ENCODE data around the gene THSD7A. TPM values are rescaled to one million over a fixed set of nuclear protein-coding genes. Genes with fewer than 3 reads are reported as not detected.
"Not testable (repeated sequence)": the region's sequence is repeated elsewhere in the genome, so short reads cannot be mapped to it uniquely, and the experiment has no call there.

Gene THSD7A
- total RNA-seq, 1 experiment from 2014 or later = 0.20 TPM

DNA sequence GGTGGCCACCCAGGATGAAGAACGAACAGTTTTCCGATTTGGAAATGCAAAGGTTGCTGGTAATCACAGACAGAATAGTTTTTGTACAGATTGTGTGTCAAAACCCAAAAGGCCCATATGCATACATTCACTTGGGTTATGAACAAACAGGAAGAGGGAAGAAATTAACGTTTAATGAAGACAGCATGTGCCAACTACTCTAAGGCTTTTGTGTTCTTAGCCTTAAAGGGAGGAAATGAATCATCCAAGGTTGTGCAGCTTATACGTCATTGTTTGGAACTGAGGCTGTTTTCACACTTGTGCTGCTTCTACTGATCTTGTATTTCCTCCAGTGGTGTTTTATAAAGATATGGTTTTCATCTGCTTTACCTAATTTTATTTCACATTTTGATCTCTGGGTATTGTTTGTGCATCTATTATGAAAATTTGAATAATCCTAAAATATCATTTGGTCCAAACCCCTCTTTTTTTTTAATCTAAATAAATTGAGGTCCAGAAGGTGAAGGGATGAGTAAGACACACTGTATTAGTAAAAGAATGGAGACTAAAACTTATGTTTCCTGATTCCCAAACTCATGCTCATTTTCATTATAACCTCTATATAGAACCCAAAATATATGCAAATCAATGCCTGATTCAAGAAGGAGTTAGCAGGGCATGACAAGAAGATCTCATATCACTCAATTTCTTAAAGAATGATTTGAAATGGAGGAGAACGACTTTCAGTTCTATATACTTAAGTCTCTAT, 373.1 kb downstream of the THSD7A start:
- in situ Hi-C loops (cut with HindIII; ENCODE audit: low pct_unique_long_range_greater_than_20kb, low sequenced_read_pairs) = no loop called here
- DNase-seq (ENCODE audit: low read depth) = peak; percentile 27

DNA sequence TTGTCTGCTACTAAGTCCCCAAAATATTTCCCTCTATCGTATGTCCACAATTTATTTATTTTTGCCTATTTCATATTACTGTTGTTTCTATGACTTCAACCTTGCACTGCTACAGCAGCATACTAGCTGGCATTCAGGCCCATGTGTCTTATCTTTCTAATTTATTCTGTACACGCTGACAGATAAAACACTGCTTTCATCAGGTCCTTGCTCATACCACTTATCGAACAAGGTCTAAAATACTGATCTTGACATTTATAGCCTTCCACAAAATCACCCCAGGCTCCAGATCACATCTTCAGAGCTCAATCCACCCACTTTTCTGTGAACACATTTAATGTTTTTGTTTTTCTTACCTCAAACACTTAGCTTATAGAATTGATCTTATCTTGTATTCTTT, 374.6 kb downstream of the THSD7A start:
- DNase-seq (ENCODE audit: low read depth) = no peak
- in situ Hi-C loops (cut with HindIII; ENCODE audit: low pct_unique_long_range_greater_than_20kb, low sequenced_read_pairs) = no loop called here

DNA sequence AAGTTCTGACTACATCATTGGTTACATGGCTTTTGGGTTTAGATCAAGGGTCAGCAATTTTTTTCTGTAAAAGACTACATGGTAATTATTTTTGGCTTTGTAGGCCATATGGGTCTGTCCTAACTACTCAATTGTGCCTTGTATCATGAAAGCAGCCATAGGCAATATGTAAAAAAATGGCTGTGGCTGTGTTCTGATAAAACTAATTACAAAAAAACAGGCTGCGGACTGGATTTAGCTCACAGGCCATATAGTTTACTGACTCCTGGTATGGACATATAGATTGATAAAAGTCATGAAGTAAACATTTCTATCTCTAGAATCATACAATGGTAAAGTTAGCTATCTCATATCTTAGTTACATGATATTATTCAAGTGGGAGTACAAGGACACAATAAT, 375.4 kb downstream of the THSD7A start:
- in situ Hi-C loops (cut with HindIII; ENCODE audit: low pct_unique_long_range_greater_than_20kb, low sequenced_read_pairs) = no loop called here
- DNase-seq (ENCODE audit: low read depth) = no peak

DNA sequence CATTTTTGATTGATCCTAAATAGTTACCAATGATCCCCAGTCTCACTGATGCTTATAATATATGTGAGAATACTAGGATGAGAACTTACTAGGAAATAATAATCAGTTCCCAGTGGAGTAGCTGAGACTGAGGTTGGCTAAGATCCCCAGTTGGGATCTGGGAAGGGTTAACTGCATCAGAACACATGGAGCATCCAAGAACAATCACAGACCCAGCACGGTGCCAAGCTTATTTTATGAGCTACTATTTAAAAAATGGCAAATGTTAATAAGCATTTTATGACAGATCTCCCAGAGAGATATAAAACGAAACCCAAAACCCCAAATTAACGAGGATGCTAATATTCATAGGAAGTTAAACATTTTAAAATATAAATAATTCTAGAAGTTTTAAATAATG, 379.5 kb downstream of the THSD7A start:
- in situ Hi-C loops (cut with HindIII; ENCODE audit: low pct_unique_long_range_greater_than_20kb, low sequenced_read_pairs) = no loop called here
- no peak for DNase-seq (ENCODE audit: low read depth)

DNA sequence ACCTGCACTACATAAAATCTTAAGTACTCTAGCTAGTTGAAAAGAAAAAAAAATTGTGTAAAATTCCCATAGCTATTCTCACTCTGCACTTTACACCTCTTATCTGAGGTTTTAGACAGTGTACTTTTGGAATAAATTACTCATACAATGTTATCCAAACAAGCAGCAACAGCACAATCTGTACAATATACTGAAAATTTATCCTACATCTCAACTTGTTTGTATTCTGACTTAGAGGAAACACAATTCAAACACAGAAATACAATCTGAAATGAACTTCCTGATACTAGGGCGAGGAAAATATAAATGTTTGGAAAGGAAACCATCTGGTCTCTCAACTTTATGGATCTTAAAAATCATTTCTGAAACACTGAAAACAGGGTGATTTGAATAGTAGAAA, 381.7 kb downstream of the THSD7A start:
- in situ Hi-C loops (cut with HindIII; ENCODE audit: low pct_unique_long_range_greater_than_20kb, low sequenced_read_pairs) = no loop called here

DNA sequence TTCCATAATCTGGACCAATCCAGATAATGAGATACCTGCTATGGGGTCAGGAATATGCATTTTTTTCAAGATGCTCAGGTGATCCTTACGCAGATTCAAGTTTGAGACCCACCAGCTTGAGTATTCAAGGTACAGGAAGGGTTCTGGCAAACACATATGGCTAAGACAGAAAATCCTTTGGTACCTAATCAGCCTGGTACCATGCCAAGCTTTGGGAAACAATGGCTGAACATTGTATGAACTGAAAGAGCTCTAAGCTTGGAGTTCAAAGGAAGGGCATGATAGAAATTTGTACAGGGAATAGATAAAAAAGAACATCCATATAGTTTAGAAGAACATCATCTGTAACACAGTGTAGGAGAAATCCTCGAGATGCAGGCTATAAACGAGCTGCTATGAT, 382.7 kb downstream of the THSD7A start:
- in situ Hi-C loops (cut with HindIII; ENCODE audit: low pct_unique_long_range_greater_than_20kb, low sequenced_read_pairs) = no loop called here
- DNase-seq (ENCODE audit: low read depth) = no peak

More for the DNA sequence above, 381.7 kb downstream of the THSD7A start:
- DNase-seq (ENCODE audit: low read depth) = no peak

DNA sequence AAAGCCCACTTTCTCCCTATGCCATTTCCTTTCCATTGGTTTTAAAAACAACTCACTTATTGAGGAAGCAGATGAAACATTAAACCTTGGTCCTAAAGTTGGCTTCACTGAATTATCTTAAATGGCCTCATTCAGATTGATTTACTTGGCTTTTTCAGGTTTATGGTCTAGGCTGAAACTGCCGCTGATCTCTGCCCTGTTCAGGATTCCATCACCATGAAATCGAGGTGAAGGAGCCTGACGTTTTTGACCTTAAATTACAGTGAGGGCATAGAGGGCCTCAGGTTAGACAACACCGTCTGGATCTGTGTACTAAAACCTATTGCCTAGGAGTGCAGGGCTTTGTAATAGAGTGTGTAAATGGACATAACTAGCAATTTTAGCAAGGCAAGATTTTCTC, 383.7 kb downstream of the THSD7A start:
- in situ Hi-C loops (cut with HindIII; ENCODE audit: low pct_unique_long_range_greater_than_20kb, low sequenced_read_pairs) = no loop called here
- no peak for DNase-seq (ENCODE audit: low read depth)

DNA sequence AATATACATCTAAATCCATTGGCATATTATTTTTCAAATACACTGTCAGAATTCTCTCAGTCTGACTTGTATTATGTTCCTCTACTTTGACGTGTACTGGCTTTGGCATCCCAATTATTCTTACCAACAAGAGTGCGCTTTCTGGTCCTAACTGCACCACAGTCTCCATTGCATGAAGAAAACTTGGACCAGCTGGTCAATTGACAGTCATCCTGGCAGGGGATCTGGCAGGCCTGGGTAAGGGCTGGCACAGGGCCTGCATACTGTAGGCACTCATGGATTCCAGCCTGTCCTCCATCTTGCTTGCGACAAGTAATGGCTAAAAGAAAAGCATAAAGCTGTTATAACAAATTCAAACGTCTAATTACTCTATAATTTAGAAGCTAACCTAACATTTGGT, 384.9 kb downstream of the THSD7A start:
- in situ Hi-C loops (cut with HindIII; ENCODE audit: low pct_unique_long_range_greater_than_20kb, low sequenced_read_pairs) = no loop called here
- DNase-seq (ENCODE audit: low read depth) = no peak

DNA sequence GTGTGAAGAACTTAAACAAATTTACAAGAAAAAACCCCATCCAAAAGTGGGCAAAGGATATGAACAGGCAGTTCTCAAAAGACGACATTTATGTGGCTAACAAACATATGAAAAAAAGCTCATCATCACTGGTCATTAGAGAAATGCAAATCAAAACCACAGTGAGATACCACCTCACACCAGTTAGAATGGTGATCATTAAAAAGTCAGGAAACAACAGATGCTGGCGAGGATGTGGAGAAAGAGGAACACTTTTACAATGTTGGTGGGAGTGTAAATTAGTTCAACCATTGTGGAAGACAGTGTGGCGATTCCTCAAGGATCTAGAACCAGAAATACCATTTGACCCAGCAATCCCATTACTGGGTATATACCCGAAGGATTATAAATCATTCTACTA, 388.1 kb downstream of the THSD7A start:
- in situ Hi-C loops (cut with HindIII; ENCODE audit: low pct_unique_long_range_greater_than_20kb, low sequenced_read_pairs); DNase-seq (ENCODE audit: low read depth): not testable (repeated sequence)

DNA sequence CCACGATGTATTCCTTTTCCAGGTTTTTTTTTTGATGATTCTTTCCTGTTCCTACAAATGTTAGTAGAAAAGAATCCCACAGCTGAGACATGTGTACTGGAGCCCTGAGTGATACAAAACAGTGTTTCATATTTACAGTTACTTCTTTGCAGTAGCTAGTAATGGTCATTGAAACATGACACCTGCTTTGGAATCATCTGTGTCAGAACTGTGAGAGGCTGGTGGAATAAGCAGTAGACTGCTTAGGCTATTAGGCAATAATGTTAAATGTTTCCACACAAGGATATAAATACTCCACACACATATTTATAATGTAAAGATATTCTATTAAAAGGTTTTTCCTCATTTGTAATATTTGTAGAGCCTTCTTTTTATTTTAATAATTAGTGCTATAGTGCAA, 394.0 kb downstream of the THSD7A start:
- DNase-seq (ENCODE audit: low read depth) = no peak
- in situ Hi-C loops (cut with HindIII; ENCODE audit: low pct_unique_long_range_greater_than_20kb, low sequenced_read_pairs) = no loop called here

DNA sequence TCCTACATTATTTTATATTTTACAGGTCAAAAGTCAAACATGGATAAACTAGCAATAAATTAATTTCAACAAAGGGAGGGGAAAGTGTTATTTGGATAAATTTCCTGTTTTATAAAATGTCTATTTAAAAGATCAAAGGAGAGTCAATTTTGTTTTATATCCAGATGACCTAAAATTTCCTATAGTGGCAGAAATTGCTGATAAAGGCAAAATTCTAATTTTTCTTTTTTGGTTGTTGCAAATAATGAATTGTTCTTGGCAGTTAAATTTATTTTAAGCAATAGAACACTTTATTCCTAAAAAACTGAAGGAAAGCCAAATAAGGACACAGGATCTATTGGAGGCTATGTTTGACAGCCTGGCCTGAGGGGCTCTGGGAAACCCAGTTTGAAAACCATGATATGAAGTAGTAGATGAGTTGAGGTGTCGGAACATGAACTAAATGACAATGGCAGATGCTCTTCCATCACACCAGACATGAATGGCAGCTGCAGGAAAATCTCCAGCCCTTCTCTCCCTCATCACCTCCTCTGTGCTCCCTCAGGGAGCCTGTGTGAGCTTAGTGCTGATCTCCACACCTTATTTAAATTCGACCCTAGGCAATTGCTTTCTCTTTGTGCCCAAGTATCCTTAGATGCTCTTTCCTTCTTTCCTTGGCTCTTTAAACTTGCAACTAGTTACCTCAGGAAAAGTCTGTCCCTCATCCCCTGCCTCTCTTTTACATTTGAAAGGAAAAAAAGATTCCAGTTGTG, 395.0 kb downstream of the THSD7A start:
- no peak for DNase-seq (ENCODE audit: low read depth)
- in situ Hi-C loops (cut with HindIII; ENCODE audit: low pct_unique_long_range_greater_than_20kb, low sequenced_read_pairs) = no loop called here

DNA sequence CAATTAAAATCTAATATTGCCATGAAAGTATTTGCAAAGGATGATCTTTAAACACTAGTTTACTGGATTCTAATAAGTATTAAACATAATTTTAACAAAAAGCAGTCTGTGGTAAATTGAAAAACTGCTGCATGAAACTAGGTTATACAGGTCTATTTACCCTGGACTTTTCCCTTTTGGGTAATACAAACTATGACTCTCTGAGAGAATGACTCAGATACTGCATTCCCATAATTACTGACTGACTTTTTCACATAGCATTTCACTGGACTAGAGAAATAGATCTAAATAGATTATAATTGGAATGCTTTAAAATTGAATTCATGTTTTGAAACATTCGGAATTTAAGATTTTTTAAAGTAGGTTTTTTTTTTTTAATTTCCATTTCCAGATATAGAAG, 395.7 kb downstream of the THSD7A start:
- in situ Hi-C loops (cut with HindIII; ENCODE audit: low pct_unique_long_range_greater_than_20kb, low sequenced_read_pairs) = no loop called here
- no peak for DNase-seq (ENCODE audit: low read depth)

DNA sequence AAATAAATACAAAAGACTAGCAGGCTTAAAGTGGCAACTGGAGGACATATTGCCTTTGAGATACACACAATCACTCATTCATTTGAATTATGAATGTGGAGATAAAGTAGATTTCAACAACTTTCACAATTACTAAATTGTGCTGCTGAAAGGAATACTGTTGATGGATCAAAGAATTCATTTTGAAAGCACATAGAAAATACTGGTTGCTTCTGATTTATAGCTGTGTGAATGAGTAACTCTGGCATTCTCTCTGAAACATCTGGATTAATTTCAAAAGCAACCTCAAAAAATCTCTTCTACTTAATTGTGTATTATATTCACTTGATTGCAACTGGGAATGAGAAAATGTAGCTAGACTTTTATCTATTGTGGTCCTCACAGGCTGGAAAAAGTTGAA, 397.6 kb downstream of the THSD7A start:
- DNase-seq (ENCODE audit: low read depth) = no peak
- in situ Hi-C loops (cut with HindIII; ENCODE audit: low pct_unique_long_range_greater_than_20kb, low sequenced_read_pairs) = no loop called here

DNA sequence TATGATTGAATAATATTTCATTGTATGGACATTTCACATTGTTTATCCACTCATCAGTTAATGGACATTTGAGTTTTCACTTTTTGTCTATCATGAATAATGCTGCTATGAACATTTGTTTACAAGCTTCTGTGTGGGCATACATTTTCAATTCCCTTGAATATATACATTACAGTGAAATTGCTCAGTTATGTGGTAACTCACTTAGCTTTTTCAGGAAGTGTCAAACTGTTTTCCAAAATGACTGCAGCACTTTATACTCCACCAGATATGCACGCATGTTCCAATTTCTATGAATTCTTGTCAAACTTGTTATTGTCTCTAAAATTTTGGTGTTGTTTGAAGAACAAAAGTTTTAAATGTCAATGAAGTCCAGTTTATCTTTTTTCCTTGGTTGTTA, 401.2 kb downstream of the THSD7A start:
- DNase-seq (ENCODE audit: low read depth) = no peak
- in situ Hi-C loops (cut with HindIII; ENCODE audit: low pct_unique_long_range_greater_than_20kb, low sequenced_read_pairs) = no loop called here

DNA sequence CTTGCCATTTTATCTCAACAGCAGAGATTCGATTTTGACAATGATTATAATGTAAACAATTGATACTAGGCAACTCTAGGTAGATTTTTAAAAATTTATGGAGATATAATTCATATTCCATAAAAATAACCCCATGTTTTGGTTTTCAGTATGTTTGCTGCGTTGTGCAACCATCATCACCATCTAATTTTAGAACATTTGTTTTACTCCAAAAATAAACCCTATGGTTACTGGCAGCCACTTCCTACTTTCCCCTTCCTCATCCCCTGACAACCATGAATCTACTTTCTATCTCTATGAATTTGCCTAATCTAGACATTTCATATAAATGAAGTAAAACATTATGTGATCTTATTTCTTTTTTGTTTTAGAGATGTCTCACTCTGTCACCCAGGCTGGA, 401.9 kb downstream of the THSD7A start:
- in situ Hi-C loops (cut with HindIII; ENCODE audit: low pct_unique_long_range_greater_than_20kb, low sequenced_read_pairs) = no loop called here
- DNase-seq (ENCODE audit: low read depth) = no peak

DNA sequence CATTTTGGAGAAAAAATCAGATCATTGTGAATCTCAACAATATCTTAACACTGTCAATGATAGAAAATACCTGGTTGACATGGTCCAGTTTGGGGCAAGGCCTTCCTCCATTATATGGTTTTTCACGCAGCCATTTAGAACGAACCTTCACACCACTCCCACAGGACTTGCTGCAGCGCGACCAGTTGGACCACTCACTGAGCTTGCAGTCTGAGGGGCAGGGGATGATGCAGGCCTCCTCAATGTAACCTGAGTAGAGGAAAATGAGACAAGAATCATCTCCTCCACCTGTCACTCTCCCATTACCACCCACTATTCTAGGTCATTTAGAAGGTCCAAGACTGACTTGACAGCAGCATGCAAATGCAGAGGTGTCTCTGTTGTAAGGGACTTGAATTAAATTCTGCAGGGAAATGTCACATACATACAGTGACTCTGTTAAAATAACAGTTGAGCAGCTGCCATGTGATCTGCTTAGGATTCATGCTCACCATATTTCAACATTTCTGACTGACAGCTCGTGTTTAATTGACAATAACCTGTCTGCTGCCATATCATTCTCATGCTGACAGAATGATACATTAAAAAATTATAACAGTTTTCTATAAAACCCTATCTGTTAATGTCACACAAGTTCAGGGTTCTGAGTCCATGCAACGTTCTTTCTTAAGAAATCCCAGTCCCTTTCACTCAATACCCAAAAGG, 403.0 kb downstream of the THSD7A start:
- in situ Hi-C loops (cut with HindIII; ENCODE audit: low pct_unique_long_range_greater_than_20kb, low sequenced_read_pairs) = no loop called here
- DNase-seq (ENCODE audit: low read depth) = no peak

DNA sequence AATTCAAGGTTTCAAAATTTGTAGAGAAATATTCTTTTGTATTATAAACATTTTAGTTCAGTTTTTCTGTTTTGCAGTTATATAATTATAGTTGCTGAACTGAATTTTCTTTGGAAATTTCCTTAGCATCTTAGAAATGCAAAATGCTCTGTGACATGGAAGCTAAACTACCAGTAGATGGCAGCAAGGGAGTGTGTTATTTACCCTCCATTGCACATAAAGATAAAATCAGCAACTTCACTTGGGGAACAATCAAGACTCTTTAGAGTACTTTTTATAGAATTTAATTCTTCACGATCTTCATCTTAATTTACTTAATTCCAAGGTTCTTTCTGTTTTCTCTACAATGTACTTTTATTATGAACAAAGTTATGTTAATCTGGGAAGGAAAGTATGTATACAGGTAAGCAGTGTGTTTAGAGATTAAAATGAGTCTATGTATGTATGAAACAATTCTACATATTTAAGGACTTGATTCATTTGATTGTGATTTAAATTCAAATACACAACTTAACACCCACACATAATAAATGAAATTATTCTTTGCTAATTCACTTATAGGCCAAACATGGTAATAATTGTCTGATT, 404.2 kb downstream of the THSD7A start:
- in situ Hi-C loops (cut with HindIII; ENCODE audit: low pct_unique_long_range_greater_than_20kb, low sequenced_read_pairs) = no loop called here
- DNase-seq (ENCODE audit: low read depth) = peak; percentile 35

DNA sequence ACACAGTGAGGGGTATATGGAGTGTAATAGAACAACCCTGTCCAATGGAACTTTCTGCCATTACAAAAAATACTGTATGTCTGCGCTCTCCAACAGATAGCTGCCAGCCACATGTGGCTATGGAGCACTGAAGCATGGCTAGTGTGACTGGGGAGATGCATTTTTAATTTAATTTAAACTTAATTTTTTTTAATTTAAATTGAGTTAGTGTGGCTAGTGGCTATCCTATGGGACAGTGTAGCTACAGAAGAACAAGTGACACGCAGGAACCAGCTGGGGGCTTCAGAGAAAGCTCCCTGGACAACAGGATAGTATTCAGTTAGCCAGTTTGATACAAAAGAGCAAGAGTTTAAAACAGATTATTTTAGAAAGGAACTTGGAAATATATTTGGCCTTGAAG, 408.0 kb downstream of the THSD7A start:
- in situ Hi-C loops (cut with HindIII; ENCODE audit: low pct_unique_long_range_greater_than_20kb, low sequenced_read_pairs) = no loop called here
- DNase-seq (ENCODE audit: low read depth) = no peak

DNA sequence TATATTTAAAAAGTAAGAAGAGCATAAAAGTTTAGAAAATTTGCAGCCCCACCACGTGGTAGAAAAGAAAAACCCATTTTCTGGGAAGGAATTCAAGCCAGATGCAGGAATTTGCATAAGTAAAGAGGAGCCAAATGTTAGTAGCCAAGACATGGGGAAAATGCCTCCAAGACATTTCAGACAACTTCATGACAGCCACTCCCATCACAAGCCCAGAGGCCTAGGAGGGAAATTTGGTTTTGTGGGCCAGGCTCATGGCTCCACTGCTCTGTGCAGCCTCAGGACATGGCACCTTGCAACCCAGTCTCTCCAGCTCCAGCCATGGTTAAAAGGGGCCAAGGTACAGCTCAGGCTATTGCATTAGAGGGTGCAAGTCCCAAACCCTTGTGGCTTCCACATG, 411.9 kb downstream of the THSD7A start:
- DNase-seq (ENCODE audit: low read depth) = no peak
- in situ Hi-C loops (cut with HindIII; ENCODE audit: low pct_unique_long_range_greater_than_20kb, low sequenced_read_pairs) = no loop called here

Data from Caki2 (cell line).